Endometrial microvascular endothelial cells (primary cell): Measurements from ENCODE around the gene JAML. TPM values are rescaled to one million over a fixed set of nuclear protein-coding genes. Genes with fewer than 3 reads are reported as not detected.

Source experiments
- in situ Hi-C: cut with HindIII; loops from 2 replicates; pipeline ENCODE4 v1.10.0; 2017; ENCODE audit warnings: low sequenced_read_pairs, low pct_unique_long_range_greater_than_20kb; ENCODE audit errors: inconsistent ontology term
- total RNA-seq: library from RNA; depleted of rRNA; stranded (reverse); fragments of >200 nt; gene quantifications from one replicate; pipeline ENCODE4 v1.2.3, GENCODE V29; 2015; ENCODE audit errors: inconsistent ontology term

The JAML gene
- total RNA-seq, 1 donor from 2014 or later, result not detected

DNA sequence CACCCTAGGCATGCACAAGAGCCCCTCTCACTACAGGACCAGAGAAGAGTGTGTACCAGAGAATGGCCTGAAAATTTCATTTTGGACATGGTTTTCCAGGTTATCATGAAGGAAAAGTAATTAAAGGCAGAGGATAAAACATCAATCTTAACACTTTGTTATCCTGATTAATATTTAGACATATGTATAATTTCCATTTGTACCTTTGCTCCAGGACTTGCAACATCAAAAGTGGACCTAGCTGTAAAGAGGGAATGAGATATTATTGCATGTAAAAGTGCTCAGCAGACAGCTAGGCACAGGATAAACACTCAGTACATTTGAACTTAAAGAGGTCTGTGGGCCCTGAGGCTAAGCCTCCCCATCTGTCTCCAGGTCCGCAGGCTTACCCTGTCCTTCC lies 70.2 kb downstream of the JAML start:
- in situ Hi-C loops, result no loop called here

DNA sequence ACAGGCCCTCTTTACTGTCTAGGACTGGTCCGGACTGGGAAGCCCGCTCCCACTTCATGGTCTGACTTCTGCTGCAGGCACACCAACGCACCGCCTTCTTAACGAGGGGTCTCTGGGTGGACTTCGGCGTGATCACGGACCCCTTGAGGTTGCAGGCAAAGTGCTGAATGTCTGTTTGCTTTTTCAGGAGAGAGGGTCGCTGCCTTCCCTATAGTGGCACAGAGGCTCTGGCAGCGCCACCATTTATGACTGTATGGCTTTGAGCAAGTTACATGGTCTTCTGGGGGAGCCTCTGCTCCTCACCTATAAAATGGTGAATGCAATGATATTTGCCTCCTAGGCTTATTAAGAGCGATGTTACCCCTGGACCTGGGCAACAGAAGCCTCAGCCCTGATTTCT lies 70.8 kb downstream of the JAML start:
- in situ Hi-C loops, result no loop called here

DNA sequence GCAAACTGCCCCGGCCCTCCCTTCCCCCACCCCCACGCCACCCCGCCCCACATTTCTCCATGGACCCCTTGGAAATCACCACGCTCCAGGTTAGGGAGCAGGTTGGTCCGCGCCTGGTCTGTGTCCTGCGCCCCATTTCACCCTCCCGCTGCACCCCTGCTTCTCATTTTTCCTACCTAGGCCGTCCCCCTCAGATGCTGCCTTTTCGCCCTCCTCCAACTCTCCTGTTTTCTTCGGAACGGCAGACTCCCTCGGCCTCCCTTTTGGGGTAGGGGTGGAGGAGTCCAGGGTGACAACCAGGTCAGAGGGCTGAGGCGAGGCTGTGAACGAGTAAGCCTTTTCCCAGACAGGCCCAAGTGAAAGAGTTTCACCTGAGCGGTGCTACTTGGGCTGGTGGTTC lies 71.3 kb downstream of the JAML start:
- in situ Hi-C loops, result no loop called here

DNA sequence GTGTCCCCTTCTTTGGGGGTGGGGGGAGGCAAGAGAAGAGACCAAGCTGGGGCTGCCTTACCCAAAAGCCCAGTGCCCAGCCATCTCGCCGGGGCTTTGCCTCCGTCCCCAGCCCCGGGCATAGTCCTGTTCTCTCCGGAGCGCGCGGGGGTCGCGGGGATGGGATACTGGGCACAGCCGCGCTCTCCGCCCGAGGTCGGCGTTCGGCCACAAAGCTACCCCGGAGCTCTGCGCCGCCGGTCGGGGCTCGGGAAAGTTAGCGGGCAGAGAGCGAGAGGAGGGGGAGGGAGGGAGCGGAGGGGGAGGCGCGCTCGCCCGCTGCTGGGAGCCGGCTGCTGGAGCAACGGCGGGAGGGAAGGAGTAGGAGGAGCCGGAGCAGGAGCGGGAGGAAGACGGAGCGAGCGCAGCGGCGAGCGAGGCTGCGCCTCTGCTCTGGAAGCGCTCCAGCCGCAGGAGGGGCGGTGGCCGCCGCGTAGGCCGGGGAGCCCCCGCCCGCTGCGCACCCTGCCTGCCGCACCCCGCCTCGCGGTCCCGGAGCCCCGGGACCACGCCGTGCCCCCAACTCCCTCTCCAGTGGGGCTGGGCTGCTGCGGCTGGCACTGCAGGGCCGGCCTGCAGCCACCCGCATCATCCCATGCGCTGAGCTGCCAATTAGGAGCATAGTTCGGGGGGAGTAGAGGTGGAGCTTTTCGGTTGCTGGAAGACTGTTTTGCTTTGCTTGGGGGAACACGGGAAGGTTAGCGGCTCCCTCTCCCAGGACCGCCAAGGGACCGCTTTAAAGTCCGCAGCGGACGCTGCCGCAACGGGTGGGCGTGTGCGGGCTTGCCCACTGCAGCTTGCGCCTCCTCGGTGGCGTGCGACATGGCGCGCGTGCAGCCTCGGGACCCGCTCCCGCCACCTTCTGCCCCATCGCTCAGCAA lies 72.0 kb downstream of the JAML start, which contains the start of gene SCN4B:
Gene SCN4B, minus strand, starts transcription at position 272 of the 920 bp plus-strand sequence. Its CDS starts 150 bp downstream, at position 122.
- in situ Hi-C loops, result no loop called here

DNA sequence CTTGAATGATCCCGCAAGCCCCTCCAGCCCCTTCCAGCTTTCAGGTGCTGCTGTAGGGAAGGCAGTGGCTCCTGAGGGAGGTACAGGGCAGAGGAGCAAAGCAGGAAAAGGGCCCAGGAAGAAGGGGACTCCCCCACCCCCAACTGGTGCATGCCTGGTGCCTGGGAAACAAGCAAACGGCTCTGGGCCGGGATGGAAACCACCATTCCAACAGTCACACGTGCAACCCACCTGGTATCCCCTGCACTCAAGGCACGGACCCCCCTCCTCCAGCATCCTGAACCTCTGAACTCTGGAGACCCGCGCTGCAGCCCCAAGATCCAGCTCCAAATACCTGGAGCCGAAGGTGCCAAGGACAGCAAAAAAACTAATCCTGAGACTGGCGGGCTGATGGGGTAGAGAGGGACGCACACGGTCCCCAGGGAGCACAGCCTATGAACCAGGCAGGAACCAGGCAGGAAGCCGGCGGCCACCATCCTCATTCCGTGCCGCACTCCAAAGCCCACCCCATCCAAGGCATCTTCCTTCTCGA lies 72.7 kb downstream of the JAML start:
- in situ Hi-C loops, result no loop called here

DNA sequence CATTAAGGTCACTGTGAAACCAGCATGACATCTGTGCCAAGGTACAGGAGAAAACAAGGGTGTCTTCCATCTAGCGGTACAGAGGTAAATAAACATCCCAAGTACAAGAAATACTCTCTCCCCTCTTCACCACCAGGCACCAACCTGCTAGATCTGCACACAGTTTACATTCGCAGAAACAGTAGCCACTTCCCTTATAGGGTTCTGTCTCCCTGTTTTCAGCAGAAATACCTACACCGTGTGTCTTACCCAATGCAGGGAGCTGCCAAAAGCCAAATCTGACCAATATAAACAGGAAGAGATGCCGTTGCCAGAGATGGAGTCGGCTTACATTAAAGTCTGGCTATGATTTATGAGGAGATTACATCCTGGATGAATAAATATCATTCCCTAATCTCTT lies 73.4 kb downstream of the JAML start:
- in situ Hi-C loops, result no loop called here

DNA sequence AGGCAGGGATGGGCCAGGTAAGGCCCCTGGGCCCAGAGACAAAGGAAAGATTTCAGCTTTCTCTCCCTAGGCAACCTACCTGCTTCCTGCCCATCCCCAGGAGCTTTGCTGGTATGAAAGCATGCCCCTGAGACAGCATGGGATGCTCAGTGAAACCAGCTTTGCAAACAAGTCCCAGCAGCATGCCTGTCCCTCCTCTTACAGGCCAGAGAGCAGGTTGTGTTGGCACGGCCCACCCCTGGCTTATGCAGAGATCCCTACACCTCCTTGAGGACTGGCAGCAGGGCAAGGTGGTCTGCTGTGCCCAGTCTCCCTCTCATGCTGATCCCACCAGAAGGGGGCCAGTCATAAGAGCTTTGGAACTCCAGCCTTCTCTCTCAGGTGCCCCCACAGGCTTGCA lies 75.3 kb downstream of the JAML start:
- in situ Hi-C loops, result no loop called here

DNA sequence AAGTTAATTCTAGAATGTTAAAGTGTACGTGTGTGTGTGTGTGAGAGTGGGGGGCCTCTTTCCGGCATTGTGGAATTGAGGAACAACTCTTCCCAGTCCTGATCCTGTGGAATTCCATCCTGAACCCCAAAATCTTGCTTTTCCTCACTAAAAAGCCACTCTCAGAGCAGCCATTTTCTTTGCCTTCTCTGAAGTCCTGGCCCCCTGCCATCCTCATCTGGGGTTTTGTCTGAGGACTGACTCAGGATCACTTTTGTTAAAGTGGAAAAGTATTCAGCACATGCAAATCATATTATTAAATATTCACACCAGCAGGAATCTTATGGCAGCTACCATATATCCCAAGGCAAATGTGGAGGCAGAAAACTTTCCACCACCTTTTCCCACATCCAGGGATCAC lies 76.0 kb downstream of the JAML start:
- in situ Hi-C loops, result no loop called here

DNA sequence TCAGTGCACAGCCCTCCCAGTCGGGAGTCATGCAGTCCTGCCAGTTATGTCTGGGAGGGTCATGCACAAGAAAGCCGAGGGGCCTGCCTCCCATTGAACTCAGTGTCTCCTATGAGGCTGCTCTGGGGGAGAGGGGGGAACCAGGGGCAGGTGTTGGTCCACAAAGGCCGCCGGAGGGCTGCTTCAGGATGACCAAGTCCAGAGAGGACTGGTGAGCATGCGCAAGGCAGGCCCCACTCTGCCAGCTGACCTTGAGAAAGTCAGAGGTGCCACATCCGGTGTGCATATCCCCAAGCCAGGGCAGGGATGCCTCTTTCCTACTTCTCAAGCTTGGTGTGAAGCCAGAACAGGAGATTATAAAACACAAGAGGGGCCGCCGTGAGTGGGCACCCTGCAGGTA lies 76.6 kb downstream of the JAML start:
- in situ Hi-C loops, result no loop called here

DNA sequence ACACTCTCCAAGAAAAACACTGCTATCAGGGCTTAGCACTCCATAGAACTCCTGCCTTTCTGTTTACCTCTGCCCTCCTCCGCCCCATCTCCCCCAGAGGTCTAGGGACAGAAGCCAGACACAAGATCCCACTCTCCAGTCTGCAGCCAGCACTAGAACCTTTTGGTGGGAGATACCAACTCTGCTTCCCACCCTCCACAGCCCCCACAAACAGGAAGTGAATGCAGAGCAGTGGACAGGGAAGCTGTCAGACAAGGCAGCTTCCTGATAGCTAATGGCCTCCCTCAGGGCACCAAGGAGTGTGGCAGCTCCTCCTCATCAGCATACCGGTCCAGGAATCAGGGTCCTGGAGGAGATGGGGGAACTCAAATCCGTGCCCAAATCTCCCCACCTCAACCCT lies 77.3 kb downstream of the JAML start:
- in situ Hi-C loops, result no loop called here

DNA sequence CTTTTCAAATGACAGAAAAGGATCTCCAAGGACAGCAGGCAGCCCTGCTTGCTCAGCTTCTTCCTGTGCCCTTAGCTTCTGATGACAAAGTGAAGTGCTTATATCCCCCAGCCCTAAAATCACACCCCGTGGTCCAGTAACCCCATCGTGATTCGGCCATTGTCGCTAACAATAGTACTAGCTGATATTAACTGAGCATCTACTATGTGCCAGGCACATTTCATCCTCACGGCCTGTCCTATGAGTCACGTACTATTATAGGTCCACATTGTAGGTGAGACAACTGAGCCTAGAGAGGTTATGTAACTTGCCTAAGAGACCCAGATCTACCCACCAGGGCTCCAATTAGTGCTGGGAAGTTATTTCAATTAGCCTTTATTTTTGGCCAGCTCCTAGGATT lies 78.3 kb downstream of the JAML start:
- in situ Hi-C loops, result no loop called here

DNA sequence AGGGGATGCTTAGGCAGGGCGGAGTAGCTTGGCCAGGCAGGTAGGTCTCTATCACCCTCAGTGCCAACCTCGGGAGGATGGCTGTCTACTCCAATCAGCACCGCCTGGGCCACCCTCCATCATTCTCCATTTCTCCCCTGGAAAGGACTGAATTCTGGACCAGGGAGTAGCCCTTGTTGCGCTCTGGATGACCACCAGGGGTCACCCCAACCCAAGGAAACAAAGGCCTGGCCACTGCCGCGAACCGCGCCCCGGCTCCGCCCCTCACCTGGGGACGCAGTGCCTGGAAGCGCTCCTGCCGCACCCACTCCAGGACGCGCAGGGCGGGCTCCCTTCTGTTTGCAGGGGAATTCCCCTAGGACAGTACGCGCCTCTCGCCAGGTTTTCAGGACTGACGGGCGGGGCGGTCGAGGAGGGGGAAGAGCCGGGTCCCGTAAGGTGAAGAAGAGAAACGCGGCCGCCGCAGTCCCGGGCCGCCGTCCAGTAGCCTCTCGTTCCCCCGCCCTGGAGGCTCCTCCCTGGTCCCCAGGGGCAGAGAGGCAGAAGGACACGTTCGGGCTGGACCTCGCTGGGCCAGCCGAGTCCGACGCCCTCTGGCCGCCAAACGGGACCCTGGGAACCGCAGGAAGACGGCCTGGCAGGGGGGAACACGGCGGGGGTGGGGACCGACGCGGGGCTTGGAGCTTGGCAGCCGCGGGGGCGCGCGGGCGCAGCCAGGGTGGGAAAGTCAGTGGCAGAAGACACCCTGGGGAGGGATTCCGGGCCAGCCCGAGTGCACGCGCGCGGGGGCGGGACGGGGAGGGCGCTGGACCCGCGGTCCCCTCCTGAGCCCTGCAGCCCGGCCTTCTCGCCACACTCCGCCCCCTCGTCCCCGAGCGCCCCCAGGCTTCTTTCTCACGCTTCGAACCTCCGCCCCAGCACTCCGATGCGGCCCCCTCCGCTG lies 79.3 kb downstream of the JAML start:
- in situ Hi-C loops, result no loop called here

DNA sequence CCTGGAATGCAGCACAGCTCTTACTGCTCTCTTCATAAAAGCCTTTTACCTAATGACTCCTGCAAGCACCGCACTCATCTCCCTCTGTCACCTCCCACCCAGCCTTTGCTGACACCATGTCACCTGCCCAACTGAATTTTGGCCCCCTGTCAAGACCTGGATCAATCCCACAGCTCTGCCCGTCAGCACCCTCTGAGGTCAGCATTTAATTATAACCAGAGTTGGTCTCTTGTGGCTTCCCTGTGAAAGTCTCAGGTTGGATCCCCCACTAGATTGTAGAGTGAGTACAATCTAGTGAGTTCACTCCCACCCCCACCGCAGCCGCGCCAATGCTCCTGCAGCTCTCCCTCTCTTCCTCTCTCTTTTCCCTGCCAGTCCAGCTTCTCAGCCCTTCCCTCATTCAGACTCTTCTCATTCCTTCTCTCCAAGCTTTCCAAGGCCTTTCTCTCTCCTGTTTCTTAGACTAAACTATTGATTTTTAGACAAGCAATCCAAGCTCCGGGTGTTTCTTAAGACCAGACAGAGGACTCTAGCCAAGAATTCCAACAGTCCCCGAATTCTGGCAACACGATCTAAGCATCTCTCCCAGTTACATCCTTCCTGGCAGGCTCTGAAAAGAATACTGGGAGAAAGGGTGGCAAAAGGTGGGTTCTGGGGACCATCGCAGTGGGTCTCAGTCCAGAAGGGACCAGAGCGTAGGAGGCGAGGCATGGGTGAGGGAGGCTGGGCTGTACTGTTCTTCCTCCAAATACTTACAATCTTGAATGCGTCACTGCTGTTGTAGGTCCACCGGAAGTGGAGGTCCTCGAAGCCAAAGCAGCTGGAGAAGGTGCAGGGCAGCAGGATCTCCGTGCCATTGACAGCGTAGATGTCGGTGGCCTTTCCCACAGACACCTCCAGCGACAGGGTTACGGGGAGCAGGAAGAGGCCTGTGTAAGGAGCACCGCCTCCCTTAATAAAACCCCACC lies 80.2 kb downstream of the JAML start:
- in situ Hi-C loops, result no loop called here

Other genes starting within 250 kb of the JAML start
- gene IL10RA, start 238.6 kb downstream of the JAML start, total RNA-seq, result not detected
- gene TMPRSS4, start 147.9 kb downstream of the JAML start, total RNA-seq, result not detected
- not detected for gene SMIM35, start 138.0 kb downstream of the JAML start, total RNA-seq
- gene SCN4B, start 72.2 kb downstream of the JAML start, total RNA-seq, result under 0.01 TPM
- not detected for gene SCN2B, start 48.4 kb downstream of the JAML start, total RNA-seq
- 10.3 TPM for gene MPZL3, start 27.4 kb upstream of the JAML start, total RNA-seq
- gene MPZL2, start 39.3 kb upstream of the JAML start, total RNA-seq, result 618 TPM
- gene CD3E, start 79.7 kb upstream of the JAML start, total RNA-seq, result not detected
- not detected for gene CD3D, start 117.7 kb upstream of the JAML start, total RNA-seq
- not detected for gene CD3G, start 119.3 kb upstream of the JAML start, total RNA-seq
- gene UBE4A, start 134.6 kb upstream of the JAML start, total RNA-seq, result 53.0 TPM
- 66.7 TPM for gene ATP5MG, start 176.6 kb upstream of the JAML start, total RNA-seq
- 29.9 TPM for gene KMT2A, start 211.5 kb upstream of the JAML start, total RNA-seq